OCI-LY3 (cell line): ENCODE data around the gene KATNAL1.

Experiments used
- H2AFZ ChIP-seq: fragments of 200-600, 300-600 bp; shearing (Covaris generic); 2 replicates; pipeline ENCODE4 v1.6.0; 2014; ENCODE audit warnings: antibody characterized with exemption, low read depth, low read length
- H3K27ac ChIP-seq: fragments of 200-600, 300-600 bp; sonication (generic); 2 replicates; pipeline ENCODE4 v1.5.1; 2014; ENCODE audit warnings: mild to moderate bottlenecking, low read length, moderate library complexity, mixed read lengths
- H3K27me3 ChIP-seq: fragments of 200-600, 300-600 bp; sonication (generic); 2 replicates; pipeline ENCODE4 v1.6.1; 2014; ENCODE audit warnings: low read depth, low read length, mixed read lengths
- H3K36me3 ChIP-seq: fragments of 200-600, 300-600 bp; sonication (generic); replicated peaks from 2 replicates; pipeline ENCODE3; 2014; ENCODE audit warnings: low read depth, low read length, mixed read lengths
- H3K4me1 ChIP-seq: fragments of 300-600, 200-600 bp; sonication (generic); 2 replicates; pipeline ENCODE4 v1.6.1; 2014; ENCODE audit warnings: low read length, mixed read lengths
- H3K4me2 ChIP-seq: fragments of 200-600, 300-600 bp; sonication (generic); 2 replicates; pipeline ENCODE4 v1.6.1; 2014; ENCODE audit warnings: low read length, mixed read lengths
- H3K4me3 ChIP-seq: fragments of 300-600, 200-600 bp; sonication (generic); 2 replicates; pipeline ENCODE4 v1.5.1; 2014; ENCODE audit warnings: antibody characterized with exemption, mild to moderate bottlenecking, low read length, moderate library complexity
- H3K79me2 ChIP-seq: fragments of 300-600, 200-600 bp; shearing (Covaris generic); 2 replicates; pipeline ENCODE4 v1.6.1; 2014; ENCODE audit warnings: mild to moderate bottlenecking, low read length, mixed read lengths
- H3K9ac ChIP-seq: fragments of 300-600, 200-600 bp; shearing (Covaris generic); 2 replicates; pipeline ENCODE4 v1.6.0; 2014; ENCODE audit warnings: mild to moderate bottlenecking, low read length, moderate library complexity
- H3K9me3 ChIP-seq: fragments of 200-600, 300-600 bp; shearing (Covaris generic); 2 replicates; pipeline ENCODE4 v1.6.1; 2014; ENCODE audit warnings: low read length, mixed read lengths; ENCODE audit not compliant: insufficient read depth
- H4K20me1 ChIP-seq: fragments of 200-600, 300-600 bp; sonication (generic); 2 replicates; pipeline ENCODE4 v1.6.1; 2016; ENCODE audit warnings: low read length, mixed read lengths; ENCODE audit not compliant: insufficient read depth
- EZH2phosphoT487 ChIP-seq: fragments of 200-600 bp; shearing (Covaris generic); IDR thresholded peaks from 2 replicates; pipeline ENCODE4 v1.6.1; 2018; ENCODE audit warnings: antibody characterized with exemption, mixed run types, low read depth
- TF ChIP-seq, protein P1 (sequence below): fragments of 200-600, 300-600 bp; sonication (generic); IDR thresholded peaks from 2 replicates; pipeline ENCODE4 v1.5.1; 2014; ENCODE audit warnings: antibody characterized with exemption, low read length, low read depth

The KATNAL1 gene

GRCh38 chr13:30257468-30258099 lies 49.8 kb downstream of the KATNAL1 start:
- Histone ChIP-seq H3K79me2 (no peaks in the 10 kb centered on the region), H3K27me3 (peaks cover 7% of the 10 kb centered on the region; the same call in 1 of the 2 replicates), H3K4me2 (no peak overlapping the region), H3K36me3 (no peaks in the 10 kb centered on the region), H4K20me1 (no peaks in the 10 kb centered on the region), H3K4me3 (no peak overlapping the region), H3K4me1 (peaks cover 26% of the 10 kb centered on the region), H3K27ac (no peak overlapping the region), H3K9ac (no peak overlapping the region), H3K9me3 (no peaks in the 10 kb centered on the region), H2AFZ (no peak overlapping the region)
- TF ChIP-seq EZH2phosphoT487: no peak
- TF ChIP-seq, protein P1, sequence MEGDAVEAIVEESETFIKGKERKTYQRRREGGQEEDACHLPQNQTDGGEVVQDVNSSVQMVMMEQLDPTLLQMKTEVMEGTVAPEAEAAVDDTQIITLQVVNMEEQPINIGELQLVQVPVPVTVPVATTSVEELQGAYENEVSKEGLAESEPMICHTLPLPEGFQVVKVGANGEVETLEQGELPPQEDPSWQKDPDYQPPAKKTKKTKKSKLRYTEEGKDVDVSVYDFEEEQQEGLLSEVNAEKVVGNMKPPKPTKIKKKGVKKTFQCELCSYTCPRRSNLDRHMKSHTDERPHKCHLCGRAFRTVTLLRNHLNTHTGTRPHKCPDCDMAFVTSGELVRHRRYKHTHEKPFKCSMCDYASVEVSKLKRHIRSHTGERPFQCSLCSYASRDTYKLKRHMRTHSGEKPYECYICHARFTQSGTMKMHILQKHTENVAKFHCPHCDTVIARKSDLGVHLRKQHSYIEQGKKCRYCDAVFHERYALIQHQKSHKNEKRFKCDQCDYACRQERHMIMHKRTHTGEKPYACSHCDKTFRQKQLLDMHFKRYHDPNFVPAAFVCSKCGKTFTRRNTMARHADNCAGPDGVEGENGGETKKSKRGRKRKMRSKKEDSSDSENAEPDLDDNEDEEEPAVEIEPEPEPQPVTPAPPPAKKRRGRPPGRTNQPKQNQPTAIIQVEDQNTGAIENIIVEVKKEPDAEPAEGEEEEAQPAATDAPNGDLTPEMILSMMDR: no peak

GRCh38 chr13:30256713-30257467 lies 50.5 kb downstream of the KATNAL1 start:
- Histone ChIP-seq H3K4me2 (no peak overlapping the region), H3K9me3 (no peaks in the 10 kb centered on the region), H3K4me1 (peaks cover 28% of the 10 kb centered on the region), H3K79me2 (no peaks in the 10 kb centered on the region), H3K27ac (no peak overlapping the region), H2AFZ (no peak overlapping the region), H3K36me3 (no peaks in the 10 kb centered on the region), H4K20me1 (no peaks in the 10 kb centered on the region), H3K27me3 (peaks cover 9% of the 10 kb centered on the region), H3K9ac (no peak overlapping the region), H3K4me3 (no peak overlapping the region)
- TF ChIP-seq, protein P1: peak; percentile 28; the same call in 1 of the 2 replicates
- TF ChIP-seq EZH2phosphoT487: no peak

- TF ChIP-seq EZH2phosphoT487: no peak
- TF ChIP-seq, protein P1: peak; percentile 34
- no peak overlapping the region for H3K9ac ChIP-seq
- H3K79me2 ChIP-seq: no peaks in the 10 kb centered on the region
- no peaks in the 10 kb centered on the region for H4K20me1 ChIP-seq
- H3K27ac ChIP-seq: no peak overlapping the region
- H3K27me3 ChIP-seq: peaks cover 17% of the 10 kb centered on the region
- H3K36me3 ChIP-seq: peaks cover 3% of the 10 kb centered on the region
- H3K4me1 ChIP-seq: peaks cover 28% of the 10 kb centered on the region
- H3K4me3 ChIP-seq: no peak overlapping the region
- no peak overlapping the region for H3K4me2 ChIP-seq
- H3K9me3 ChIP-seq: no peaks in the 10 kb centered on the region
- H2AFZ ChIP-seq: no peak overlapping the region
Measured at GRCh38 chr13:30255696-30256095, 51.7 kb downstream of the KATNAL1 start.

GRCh38 chr13:30253830-30254229 lies 53.5 kb downstream of the KATNAL1 start:
- Histone ChIP-seq H3K4me3 (peak overlapping the region; percentile 33), H3K9ac (no peak overlapping the region), H3K4me1 (peaks cover 28% of the 10 kb centered on the region), H3K27me3 (peaks cover 30% of the 10 kb centered on the region), H3K9me3 (no peaks in the 10 kb centered on the region; the same call in 1 of the 2 replicates), H3K27ac (no peak overlapping the region), H3K79me2 (no peaks in the 10 kb centered on the region), H4K20me1 (no peaks in the 10 kb centered on the region), H2AFZ (no peak overlapping the region), H3K4me2 (peak overlapping the region; percentile 67), H3K36me3 (peaks cover 20% of the 10 kb centered on the region)
- TF ChIP-seq, protein P1: no peak
- no peak for TF ChIP-seq EZH2phosphoT487
